ENCODE data around the gene B9D2.

Gene B9D2

DNA sequence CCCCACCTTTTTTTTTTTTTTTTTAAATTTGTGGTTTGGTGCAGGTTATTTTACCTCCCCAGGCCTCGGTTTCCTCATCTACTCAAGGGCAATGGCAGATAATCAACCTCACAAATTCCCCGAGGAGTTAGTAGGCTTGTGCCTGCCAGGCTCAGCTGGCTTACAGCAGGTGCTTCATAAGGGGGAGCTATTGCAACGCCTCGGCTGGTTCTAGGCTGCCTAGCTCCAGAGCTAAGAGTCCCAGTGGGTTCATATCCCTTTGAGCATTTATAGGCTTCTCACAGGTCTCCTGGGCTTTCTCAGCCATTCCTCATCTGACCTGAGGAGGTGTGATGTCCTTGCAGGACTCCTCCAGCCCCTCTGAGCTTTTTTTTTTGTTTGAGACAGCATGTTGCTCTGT is 44.3 kb upstream of the B9D2 start:
- TF ChIP-seq, protein P1, sequence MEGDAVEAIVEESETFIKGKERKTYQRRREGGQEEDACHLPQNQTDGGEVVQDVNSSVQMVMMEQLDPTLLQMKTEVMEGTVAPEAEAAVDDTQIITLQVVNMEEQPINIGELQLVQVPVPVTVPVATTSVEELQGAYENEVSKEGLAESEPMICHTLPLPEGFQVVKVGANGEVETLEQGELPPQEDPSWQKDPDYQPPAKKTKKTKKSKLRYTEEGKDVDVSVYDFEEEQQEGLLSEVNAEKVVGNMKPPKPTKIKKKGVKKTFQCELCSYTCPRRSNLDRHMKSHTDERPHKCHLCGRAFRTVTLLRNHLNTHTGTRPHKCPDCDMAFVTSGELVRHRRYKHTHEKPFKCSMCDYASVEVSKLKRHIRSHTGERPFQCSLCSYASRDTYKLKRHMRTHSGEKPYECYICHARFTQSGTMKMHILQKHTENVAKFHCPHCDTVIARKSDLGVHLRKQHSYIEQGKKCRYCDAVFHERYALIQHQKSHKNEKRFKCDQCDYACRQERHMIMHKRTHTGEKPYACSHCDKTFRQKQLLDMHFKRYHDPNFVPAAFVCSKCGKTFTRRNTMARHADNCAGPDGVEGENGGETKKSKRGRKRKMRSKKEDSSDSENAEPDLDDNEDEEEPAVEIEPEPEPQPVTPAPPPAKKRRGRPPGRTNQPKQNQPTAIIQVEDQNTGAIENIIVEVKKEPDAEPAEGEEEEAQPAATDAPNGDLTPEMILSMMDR (IDR thresholded peaks at IDR 0.05; ENCODE audit: control insufficient read depth, extremely low read depth, insufficient read depth), result no peak
- H3K4me3 ChIP-seq (ENCODE audit: low read depth, low read length), result no peak overlapping the region
- no peak for DNase-seq (ENCODE audit: low read depth)

DNA sequence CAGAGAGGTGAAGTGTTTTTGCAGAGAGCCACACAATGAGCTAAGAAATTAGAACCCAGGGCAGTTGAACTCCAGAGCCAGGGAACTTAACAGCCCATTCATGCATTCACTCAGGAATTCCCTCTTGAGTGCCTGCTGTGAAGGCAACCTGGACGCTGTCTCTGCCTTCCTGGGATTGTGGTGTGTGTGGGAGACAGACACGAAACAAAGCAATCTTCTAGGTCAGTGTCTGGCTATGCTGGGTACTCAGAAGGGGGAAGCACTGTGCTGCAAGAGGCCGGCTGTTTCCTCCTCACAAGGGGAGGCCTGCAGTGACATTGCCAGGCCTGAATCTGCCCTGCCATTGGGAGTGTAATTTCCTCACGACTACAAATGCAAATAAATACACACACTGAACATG is 43.3 kb upstream of the B9D2 start:
- TF ChIP-seq, protein P1 (IDR thresholded peaks at IDR 0.05; ENCODE audit: control insufficient read depth, extremely low read depth, insufficient read depth), result no peak
- no peak overlapping the region for H3K4me3 ChIP-seq (ENCODE audit: low read depth, low read length)
- no peak for DNase-seq (ENCODE audit: low read depth)

DNA sequence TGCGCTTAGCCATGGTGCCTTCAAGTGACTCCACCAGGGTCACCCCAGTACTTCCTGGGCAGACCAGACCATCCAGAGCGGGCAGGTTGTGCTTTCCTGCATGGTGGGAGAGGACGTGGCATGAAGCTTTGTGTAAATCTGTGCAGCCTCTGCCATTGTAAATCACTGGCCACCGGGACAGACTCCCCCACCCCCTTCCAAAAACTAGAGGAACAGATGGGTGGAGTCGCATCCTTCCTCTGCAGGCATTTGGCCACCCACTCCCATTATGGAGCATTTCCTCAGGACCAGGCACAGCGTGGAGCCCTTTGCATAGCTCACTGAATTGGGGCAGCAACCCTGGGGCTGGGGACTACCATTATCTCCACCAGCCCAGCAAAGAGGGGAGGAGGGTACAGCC is 41.8 kb upstream of the B9D2 start:
- TF ChIP-seq, protein P1 (IDR thresholded peaks at IDR 0.05; ENCODE audit: control insufficient read depth, extremely low read depth, insufficient read depth), result no peak
- DNase-seq (ENCODE audit: low read depth), result no peak
- no peak overlapping the region for H3K4me3 ChIP-seq (ENCODE audit: low read depth, low read length)

DNA sequence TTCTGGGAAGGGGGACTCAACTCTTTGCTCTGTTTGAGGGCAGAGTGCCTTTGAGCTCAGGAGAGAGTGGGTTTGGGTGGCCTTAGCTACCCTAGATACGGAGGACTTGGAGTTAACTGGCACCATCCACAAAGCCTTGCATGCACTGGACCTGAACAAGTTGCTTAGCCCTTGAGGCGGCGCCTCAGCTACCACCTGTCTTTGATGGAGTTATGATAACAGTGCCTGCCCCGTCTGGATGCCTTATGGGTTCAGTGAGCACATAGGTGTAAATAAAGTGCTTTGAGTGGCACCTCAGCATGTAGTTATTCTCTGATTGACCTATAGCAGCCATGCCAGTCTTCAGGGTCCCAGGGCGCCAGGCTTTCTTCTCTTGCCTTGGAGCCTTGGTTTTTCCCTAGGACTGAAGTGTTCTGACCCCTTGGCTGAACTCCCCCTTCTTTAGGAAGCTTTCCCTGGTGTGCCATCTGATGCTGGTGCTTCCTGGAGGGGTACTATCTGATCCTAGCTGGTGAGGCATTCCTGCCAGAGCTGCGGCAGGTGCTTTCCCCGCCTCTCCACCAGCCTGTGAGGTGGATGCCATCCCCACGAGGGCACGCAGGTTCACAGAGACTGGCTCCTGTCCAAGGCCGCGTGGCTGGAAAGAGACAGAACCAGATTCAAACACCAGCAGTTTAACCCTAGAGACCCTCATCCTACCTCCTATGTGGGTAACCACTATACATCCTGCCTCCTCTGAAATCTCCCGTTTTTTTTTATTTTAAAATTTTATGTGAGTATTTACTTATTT is 39.4 kb upstream of the B9D2 start:
- DNase-seq (ENCODE audit: low read depth), result no peak
- no peak overlapping the region for H3K4me3 ChIP-seq (ENCODE audit: low read depth, low read length)
- TF ChIP-seq, protein P1 (IDR thresholded peaks at IDR 0.05; ENCODE audit: control insufficient read depth, extremely low read depth, insufficient read depth), result no peak

DNA sequence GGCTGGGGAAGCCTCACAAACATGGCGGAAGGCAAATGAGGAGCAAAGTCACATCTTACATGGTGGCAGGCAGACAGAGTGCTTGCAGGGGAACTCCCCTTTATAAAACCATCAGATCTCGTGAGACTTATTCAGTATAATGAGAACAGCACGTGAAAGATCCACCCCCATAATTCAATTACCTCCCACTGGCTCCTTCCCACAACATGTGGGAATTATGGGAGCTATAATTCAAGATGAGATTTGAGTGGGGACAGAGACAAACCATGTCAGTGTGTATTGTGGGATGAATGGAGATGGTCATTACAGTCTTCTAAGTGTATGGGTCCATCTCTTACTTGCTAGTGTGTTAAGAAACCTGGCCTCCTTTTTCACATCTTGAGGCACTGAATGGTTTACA is 38.1 kb upstream of the B9D2 start:
- TF ChIP-seq, protein P1 (IDR thresholded peaks at IDR 0.05; ENCODE audit: control insufficient read depth, extremely low read depth, insufficient read depth), result no peak
- no peak for DNase-seq (ENCODE audit: low read depth)
- no peak overlapping the region for H3K4me3 ChIP-seq (ENCODE audit: low read depth, low read length)

DNA sequence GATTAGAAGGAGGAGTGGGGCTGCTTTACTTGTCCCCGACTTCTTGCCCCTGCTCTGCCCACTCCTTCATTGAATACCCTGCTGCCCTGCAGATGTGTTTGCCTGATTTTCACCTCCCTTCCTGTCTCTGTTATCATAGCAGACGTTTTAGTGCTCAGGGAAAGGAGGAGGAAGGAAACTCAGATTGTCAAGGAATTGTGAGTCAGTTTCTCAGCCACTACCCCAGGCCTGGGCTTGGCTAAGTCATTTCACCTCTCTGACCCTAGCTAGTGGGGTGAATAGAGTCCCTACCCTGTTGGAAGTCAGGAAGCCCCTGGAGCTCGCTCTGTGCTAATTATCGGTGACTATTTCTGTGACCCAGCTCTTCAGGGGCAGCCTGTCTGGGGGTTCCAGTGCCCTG is 37.5 kb upstream of the B9D2 start:
- TF ChIP-seq, protein P1 (IDR thresholded peaks at IDR 0.05; ENCODE audit: control insufficient read depth, extremely low read depth, insufficient read depth), result no peak
- DNase-seq (ENCODE audit: low read depth), result no peak
- H3K4me3 ChIP-seq (ENCODE audit: low read depth, low read length), result no peak overlapping the region

DNA sequence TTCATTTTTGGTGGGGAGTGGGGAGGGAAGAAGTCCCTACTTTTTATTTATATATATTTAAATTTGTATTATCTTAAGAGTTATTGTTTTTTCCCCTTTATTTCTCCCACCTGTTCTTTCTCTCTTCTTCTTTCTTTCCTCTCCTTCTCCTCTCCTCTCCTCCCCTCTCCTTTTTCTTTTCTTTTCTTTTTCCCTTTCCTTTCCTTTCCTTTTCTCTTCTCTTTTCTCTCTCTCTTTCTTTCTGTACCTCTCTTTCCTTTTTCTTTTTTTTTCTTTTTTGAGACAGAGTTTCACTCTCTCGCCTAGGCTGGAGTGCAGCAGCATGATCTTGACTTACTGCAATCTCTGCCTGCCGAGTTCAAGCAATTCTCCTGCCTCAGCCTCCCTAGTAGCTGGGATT is 35.6 kb upstream of the B9D2 start:
- DNase-seq (ENCODE audit: low read depth), result no peak
- H3K4me3 ChIP-seq (ENCODE audit: low read depth, low read length), result no peak overlapping the region
- TF ChIP-seq, protein P1 (IDR thresholded peaks at IDR 0.05; ENCODE audit: control insufficient read depth, extremely low read depth, insufficient read depth), result no peak
